Measurements from ENCODE around the gene NAV2. TPM values are rescaled to one million over a fixed set of nuclear protein-coding genes. Genes with fewer than 3 reads are reported as not detected.

Gene NAV2
- total RNA-seq, 1 donor from 2014 or later = 11.1 TPM

DNA sequence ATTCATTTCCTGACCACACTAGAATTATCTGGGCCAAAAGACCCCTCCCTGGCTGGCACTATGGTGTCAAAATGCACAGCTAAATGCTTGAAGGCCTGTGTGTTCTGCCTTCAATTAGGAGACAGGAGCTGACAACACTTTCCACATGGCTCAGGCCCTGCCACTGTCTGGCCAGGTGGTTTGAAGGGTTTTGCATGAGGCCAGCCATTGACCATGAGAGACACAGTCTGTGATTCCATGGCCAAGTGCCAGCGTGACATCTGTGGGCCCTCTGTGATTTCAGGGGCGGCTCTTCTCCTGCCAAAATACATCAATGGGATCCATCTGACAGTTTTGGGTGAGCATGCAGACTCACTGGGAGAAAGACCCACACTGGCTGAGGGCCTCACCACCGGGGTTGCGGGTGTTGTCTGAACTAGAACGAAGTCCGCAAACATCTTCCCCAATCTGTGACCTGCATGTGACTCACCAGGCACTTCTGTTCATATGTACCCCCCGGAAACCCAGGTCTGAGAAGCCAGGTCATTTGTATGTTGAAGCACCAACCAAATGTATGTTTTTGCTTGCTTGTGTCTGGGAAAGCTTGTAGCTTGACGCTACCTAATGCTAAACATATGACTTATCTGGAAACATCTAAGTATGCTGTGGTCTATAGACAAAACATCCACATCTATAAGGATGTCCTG is 20.7 kb upstream of the NAV2 start:
- no peaks in the 10 kb centered on the region for H3K36me3 ChIP-seq (ENCODE audit: control insufficient read depth, insufficient read depth, low read length)
- no peak overlapping the region for H3K4me3 ChIP-seq (ENCODE audit: low read depth, low read length)
- FAIRE-seq = no peak
- no peak for DNase-seq (ENCODE audit: low read depth)
- H3K27me3 ChIP-seq (ENCODE audit: control insufficient read depth, insufficient read depth, low read length) = no peaks in the 10 kb centered on the region
- TF ChIP-seq, protein P1, sequence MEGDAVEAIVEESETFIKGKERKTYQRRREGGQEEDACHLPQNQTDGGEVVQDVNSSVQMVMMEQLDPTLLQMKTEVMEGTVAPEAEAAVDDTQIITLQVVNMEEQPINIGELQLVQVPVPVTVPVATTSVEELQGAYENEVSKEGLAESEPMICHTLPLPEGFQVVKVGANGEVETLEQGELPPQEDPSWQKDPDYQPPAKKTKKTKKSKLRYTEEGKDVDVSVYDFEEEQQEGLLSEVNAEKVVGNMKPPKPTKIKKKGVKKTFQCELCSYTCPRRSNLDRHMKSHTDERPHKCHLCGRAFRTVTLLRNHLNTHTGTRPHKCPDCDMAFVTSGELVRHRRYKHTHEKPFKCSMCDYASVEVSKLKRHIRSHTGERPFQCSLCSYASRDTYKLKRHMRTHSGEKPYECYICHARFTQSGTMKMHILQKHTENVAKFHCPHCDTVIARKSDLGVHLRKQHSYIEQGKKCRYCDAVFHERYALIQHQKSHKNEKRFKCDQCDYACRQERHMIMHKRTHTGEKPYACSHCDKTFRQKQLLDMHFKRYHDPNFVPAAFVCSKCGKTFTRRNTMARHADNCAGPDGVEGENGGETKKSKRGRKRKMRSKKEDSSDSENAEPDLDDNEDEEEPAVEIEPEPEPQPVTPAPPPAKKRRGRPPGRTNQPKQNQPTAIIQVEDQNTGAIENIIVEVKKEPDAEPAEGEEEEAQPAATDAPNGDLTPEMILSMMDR (IDR thresholded peaks at IDR 0.05; ENCODE audit: insufficient read depth, low read length, severe bottlenecking) = no peak

DNA sequence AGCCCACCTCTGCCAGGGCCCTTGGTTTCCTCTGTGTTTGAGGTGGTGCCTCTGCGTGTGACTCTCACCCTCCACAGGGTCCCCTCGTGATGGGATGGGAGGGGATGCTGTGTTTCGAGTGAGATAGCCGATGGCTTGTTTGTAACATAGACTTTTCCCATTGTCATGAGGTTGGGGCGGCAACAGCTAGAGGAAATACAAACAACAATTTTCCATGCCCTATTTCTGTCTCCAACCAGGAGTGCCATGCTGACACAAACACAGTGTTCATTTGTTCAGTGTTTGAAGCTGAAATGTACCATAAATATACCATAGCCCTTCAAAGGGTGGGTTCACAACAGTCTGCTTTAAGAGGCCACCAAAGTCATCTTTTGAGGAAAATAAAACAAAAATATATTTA is 19.5 kb upstream of the NAV2 start:
- H3K36me3 ChIP-seq (ENCODE audit: control insufficient read depth, insufficient read depth, low read length) = no peaks in the 10 kb centered on the region
- FAIRE-seq (no peak), DNase-seq (ENCODE audit: low read depth) (no peak)
- H3K4me3 ChIP-seq (ENCODE audit: low read depth, low read length) = no peak overlapping the region
- H3K27me3 ChIP-seq (ENCODE audit: control insufficient read depth, insufficient read depth, low read length) = no peaks in the 10 kb centered on the region
- TF ChIP-seq, protein P1 (IDR thresholded peaks at IDR 0.05; ENCODE audit: insufficient read depth, low read length, severe bottlenecking) = no peak

DNA sequence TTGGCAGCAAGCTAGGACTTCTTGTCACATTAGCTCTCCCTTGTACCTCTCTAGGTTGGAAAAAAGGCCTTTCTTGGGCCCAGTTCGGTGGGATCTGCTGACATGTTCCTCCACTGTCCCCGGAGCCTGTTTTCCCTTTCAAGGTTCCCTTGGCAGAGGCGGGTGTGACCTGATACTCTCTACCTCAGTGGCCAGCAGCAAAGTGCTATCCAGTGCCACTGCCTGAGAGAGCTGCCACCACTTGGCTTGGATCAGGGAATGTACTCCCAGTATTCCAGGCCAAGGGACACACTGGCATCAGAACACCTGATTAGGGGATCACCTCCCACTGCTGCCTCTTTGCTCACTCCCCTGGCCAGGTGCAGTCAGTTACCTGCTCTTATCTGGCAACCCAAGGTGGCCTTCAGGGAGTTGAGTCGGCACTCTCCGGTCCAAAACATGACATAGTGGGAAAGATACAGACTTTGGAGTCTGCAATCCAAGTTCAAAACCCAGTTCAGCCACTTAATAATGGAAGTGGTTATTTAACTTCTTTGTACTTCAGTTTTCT is 17.8 kb upstream of the NAV2 start:
- Histone ChIP-seq H3K36me3 (ENCODE audit: control insufficient read depth, insufficient read depth, low read length) (no peaks in the 10 kb centered on the region), H3K4me3 (ENCODE audit: low read depth, low read length) (no peak overlapping the region), H3K27me3 (ENCODE audit: control insufficient read depth, insufficient read depth, low read length) (peaks cover 1% of the 10 kb centered on the region)
- TF ChIP-seq, protein P1 (IDR thresholded peaks at IDR 0.05; ENCODE audit: insufficient read depth, low read length, severe bottlenecking) = no peak
- no peak for DNase-seq (ENCODE audit: low read depth)
- FAIRE-seq = no peak

DNA sequence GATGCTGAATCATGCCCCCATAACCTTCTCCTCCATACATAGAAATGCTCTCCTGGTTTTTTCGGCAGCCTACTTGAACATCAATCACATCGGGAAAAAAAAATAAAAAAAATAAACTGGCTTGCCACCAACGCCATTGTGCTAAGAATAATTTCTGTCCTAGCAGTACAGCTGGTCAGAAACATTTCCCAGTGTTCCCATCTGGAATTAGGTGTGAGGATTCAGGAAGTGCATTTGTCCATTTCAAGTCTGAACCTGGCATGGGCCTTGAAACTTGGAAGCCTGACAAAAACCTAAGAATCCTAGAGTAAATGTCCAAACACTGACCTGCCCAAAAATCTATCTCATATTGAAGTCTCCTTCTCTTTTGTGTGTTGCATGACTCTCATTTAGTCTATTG is 16.6 kb upstream of the NAV2 start:
- H3K36me3 ChIP-seq (ENCODE audit: control insufficient read depth, insufficient read depth, low read length) = no peaks in the 10 kb centered on the region
- FAIRE-seq (no peak), DNase-seq (ENCODE audit: low read depth) (peak; percentile 50)
- no peak overlapping the region for H3K4me3 ChIP-seq (ENCODE audit: low read depth, low read length)
- H3K27me3 ChIP-seq (ENCODE audit: control insufficient read depth, insufficient read depth, low read length) = peaks cover 1% of the 10 kb centered on the region
- TF ChIP-seq, protein P1 (IDR thresholded peaks at IDR 0.05; ENCODE audit: insufficient read depth, low read length, severe bottlenecking) = no peak

DNA sequence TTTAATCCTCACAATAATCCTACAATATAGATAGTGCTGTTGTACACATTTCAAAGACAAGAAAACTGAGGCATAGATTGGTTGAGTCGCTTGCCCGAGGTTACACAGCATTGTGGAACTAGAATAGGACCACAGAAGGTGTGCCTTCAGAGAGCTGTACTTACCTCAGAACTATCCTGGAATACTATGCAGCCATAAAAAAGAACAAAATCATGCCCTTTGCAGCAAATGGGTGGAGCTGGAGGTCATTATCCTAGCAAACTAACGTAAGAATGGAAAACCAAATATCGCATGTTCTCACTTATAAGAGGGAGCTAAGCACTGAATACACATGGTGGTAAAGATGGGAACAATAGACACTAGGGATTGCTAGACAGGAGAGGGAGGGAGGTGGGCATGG is 15.7 kb upstream of the NAV2 start:
- DNase-seq (ENCODE audit: low read depth) = no peak
- no peak for FAIRE-seq
- Histone ChIP-seq H3K27me3 (ENCODE audit: control insufficient read depth, insufficient read depth, low read length) (peaks cover 1% of the 10 kb centered on the region), H3K36me3 (ENCODE audit: control insufficient read depth, insufficient read depth, low read length) (no peaks in the 10 kb centered on the region), H3K4me3 (ENCODE audit: low read depth, low read length) (no peak overlapping the region)
- TF ChIP-seq, protein P1 (IDR thresholded peaks at IDR 0.05; ENCODE audit: insufficient read depth, low read length, severe bottlenecking) = no peak

DNA sequence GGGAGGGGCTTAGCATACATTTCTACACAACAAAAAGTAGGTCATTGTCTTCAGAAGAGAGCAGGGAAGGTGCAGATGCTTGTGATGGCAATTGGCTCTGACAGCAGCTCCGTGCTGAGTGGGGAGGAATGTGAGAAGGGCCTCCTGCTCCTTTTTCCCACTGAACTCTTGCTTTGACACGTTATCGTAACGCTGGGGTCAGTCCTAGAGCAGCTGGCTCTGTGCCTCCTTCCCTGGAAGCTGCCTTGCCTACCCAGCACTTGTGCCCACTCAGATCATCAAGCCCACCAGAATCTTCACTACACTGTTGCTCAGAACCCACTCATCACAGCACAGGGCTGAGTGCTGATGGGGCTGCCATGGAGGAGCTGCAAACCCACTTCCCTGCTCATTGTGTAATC is 14.9 kb upstream of the NAV2 start:
- Histone ChIP-seq H3K4me3 (ENCODE audit: low read depth, low read length) (no peak overlapping the region), H3K36me3 (ENCODE audit: control insufficient read depth, insufficient read depth, low read length) (no peaks in the 10 kb centered on the region), H3K27me3 (ENCODE audit: control insufficient read depth, insufficient read depth, low read length) (peaks cover 1% of the 10 kb centered on the region)
- TF ChIP-seq, protein P1 (IDR thresholded peaks at IDR 0.05; ENCODE audit: insufficient read depth, low read length, severe bottlenecking) = no peak
- FAIRE-seq (no peak), DNase-seq (ENCODE audit: low read depth) (no peak)

Data from bronchial epithelial cell (primary cell).